Peyer's patch (tissue), 4 donors: ENCODE results near the gene SPRR5. TPM values are rescaled to one million over a fixed set of nuclear protein-coding genes. Genes with fewer than 3 reads are reported as not detected.

Source experiments
- DNase-seq, 3 donors: peaks; one replicate each; pipeline ENCODE4 v3.0.0-alpha.2; 2017 to 2019
- H3K27ac ChIP-seq, 4 donors: fragments of 200-600 bp; sonication (generic); one replicate each; pipeline ENCODE4 v1.5.1; 2016 to 2019
- H3K27me3 ChIP-seq, 2 donors: fragments of 200-600 bp; sonication (generic); one replicate each; pipeline ENCODE4 v1.5.1; 2019
- H3K36me3 ChIP-seq, 3 donors: fragments of 200-600 bp; sonication (generic); one replicate each; pipeline ENCODE4 v1.5.1; 2016 to 2019
- H3K4me1 ChIP-seq, 4 donors: fragments of 200-600 bp; sonication (generic); one replicate each; pipeline ENCODE4 v1.5.1; 2016 to 2019
- H3K4me3 ChIP-seq, 4 donors: fragments of 200-600 bp; sonication (generic); 1 replicate in 3 of 4; 2 replicates in 1 of 4; pipeline ENCODE4 v1.5.1; 2016 to 2019; ENCODE audit warnings: mild to moderate bottlenecking in 1 of 4
- H3K9me3 ChIP-seq, 4 donors: fragments of 200-600 bp; sonication (generic); one replicate each; pipeline ENCODE4 v1.5.1; 2016 to 2019; ENCODE audit warnings: mild to moderate bottlenecking in 1 of 4
- POLR2A ChIP-seq, 2 donors: fragments of 450-650 bp; IDR thresholded peaks; one replicate each; pipeline ENCODE4 v1.5.1; 2017; ENCODE audit warnings: antibody characterized with exemption in 2 of 2, mild to moderate bottlenecking in 2 of 2, moderate library complexity in 2 of 2
- total RNA-seq, 4 donors: library from RNA; depleted of rRNA; stranded (reverse); fragments of >200 nt; gene quantifications; one replicate each; pipeline ENCODE4 v1.1.0, GENCODE V29; 2016
- TF ChIP-seq, protein P1 (sequence below), 6 experiments: fragments of 450-650 bp in 4 of 6; fragments of 200-600 bp in 2 of 6; sonication (generic) in 1 of 6; IDR thresholded peaks; one replicate each; pipeline ENCODE4 v1.5.1; 2017 to 2019; ENCODE audit warnings: antibody characterized with exemption in 6 of 6, mild to moderate bottlenecking in 3 of 6, moderate library complexity in 1 of 6

The SPRR5 gene
- total RNA-seq, 4 donors from 2014 or later: not detected

DNA sequence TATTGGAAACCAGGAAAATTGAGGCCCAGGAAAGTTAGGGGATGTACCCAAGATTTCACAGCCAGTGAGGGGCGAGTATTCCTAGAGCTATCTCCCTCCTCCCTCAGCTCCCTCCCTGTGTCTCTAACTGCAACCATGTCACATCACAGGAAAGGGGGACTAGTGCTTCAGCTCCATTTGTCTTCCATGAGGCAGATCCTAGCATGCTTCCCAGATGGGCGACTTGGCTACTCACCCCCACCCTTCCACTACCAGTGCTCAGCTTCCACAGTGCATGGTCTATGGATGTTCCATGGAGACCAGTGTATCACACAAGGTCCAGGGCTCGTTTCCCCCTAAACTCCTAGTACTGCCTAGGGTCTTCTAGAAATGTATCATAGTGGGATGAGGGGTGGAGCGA is 18.8 kb downstream of the SPRR5 start:
- no peak overlapping the region for H3K4me3 ChIP-seq
- H3K36me3 ChIP-seq: no peaks in the 10 kb centered on the region
- DNase-seq: no peak
- TF ChIP-seq POLR2A (IDR thresholded peaks at IDR 0.05): no peak
- TF ChIP-seq, protein P1, sequence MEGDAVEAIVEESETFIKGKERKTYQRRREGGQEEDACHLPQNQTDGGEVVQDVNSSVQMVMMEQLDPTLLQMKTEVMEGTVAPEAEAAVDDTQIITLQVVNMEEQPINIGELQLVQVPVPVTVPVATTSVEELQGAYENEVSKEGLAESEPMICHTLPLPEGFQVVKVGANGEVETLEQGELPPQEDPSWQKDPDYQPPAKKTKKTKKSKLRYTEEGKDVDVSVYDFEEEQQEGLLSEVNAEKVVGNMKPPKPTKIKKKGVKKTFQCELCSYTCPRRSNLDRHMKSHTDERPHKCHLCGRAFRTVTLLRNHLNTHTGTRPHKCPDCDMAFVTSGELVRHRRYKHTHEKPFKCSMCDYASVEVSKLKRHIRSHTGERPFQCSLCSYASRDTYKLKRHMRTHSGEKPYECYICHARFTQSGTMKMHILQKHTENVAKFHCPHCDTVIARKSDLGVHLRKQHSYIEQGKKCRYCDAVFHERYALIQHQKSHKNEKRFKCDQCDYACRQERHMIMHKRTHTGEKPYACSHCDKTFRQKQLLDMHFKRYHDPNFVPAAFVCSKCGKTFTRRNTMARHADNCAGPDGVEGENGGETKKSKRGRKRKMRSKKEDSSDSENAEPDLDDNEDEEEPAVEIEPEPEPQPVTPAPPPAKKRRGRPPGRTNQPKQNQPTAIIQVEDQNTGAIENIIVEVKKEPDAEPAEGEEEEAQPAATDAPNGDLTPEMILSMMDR (IDR thresholded peaks at IDR 0.05): no peak
- H3K27me3 ChIP-seq: no peaks in the 10 kb centered on the region
- no peaks in the 10 kb centered on the region for H3K4me1 ChIP-seq
- H3K27ac ChIP-seq: no peak overlapping the region
- no peaks in the 10 kb centered on the region for H3K9me3 ChIP-seq

DNA sequence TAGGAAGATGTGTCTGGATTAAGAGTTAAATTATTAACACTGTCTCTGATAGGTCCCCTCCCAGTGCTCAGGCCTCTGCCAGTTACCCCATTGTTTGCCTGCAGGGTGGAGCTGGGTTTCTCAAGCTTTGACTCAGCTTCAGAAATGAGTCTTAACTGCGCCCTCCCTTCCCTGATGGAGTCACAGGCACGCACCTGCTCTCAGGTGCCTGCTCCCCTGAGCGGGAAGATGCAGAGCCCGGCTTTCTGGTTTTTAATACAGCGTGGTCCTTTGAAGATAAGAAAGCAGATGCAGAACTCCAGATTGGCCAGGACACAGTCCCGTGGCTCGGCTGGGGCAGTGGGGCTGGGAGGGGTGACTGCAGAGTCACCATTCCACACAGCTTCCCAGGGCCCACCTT is 20.2 kb downstream of the SPRR5 start:
- DNase-seq: no peak
- TF ChIP-seq, protein P1 (IDR thresholded peaks at IDR 0.05): no peak
- no peak for TF ChIP-seq POLR2A (IDR thresholded peaks at IDR 0.05)
- Histone ChIP-seq H3K4me3 (no peak overlapping the region), H3K9me3 (no peaks in the 10 kb centered on the region), H3K4me1 (no peaks in the 10 kb centered on the region), H3K27ac (no peak overlapping the region), H3K27me3 (no peaks in the 10 kb centered on the region), H3K36me3 (no peaks in the 10 kb centered on the region)

DNA sequence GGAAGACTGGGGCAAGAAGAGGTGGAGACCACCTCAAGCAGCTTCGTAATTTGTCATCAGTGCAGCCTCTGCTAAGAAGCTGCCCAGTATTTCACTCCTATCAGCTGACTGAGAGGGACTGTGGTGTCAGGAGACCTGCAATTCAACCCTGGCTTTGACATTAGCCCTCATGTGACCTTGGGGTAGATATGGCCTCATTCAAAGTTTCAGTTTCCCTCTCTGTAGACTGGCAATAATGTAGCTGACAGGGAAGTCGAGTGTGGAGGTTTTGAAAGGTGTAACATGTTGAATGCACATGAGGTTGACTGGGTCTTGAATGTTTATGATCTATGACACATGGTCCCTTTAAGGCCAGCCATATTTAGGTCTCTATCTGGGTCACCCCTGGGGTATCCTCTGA is 21.2 kb downstream of the SPRR5 start:
- Histone ChIP-seq H3K4me3 (no peak overlapping the region), H3K36me3 (no peaks in the 10 kb centered on the region), H3K27ac (no peak overlapping the region), H3K27me3 (no peaks in the 10 kb centered on the region), H3K4me1 (no peaks in the 10 kb centered on the region), H3K9me3 (no peaks in the 10 kb centered on the region)
- TF ChIP-seq, protein P1 (IDR thresholded peaks at IDR 0.05): no peak
- TF ChIP-seq POLR2A (IDR thresholded peaks at IDR 0.05): no peak
- no peak for DNase-seq

DNA sequence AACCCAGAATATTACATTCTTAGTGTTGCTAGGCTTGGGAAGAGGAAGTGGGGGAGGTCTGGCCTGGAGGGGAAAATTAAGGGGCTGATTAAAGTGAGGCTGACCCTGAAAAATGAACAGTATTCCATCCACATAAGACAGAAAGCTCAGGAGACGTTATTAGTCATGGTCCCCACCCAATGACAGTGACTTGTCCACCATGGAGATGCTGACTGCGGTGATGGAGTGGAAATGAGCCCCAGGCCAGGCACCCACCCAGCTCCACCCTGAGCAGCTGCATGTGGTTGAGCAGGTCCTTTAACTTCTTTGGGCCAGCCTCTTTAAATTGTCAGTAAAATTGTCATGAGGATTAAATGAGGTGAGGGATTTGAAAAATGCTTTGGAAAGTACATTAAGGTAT is 22.0 kb downstream of the SPRR5 start:
- no peak overlapping the region for H3K27ac ChIP-seq
- H3K4me3 ChIP-seq: no peak overlapping the region
- no peaks in the 10 kb centered on the region for H3K9me3 ChIP-seq
- H3K36me3 ChIP-seq: no peaks in the 10 kb centered on the region
- no peaks in the 10 kb centered on the region for H3K4me1 ChIP-seq
- H3K27me3 ChIP-seq: no peaks in the 10 kb centered on the region
- DNase-seq: no peak
- TF ChIP-seq, protein P1 (IDR thresholded peaks at IDR 0.05): no peak
- TF ChIP-seq POLR2A (IDR thresholded peaks at IDR 0.05): no peak

DNA sequence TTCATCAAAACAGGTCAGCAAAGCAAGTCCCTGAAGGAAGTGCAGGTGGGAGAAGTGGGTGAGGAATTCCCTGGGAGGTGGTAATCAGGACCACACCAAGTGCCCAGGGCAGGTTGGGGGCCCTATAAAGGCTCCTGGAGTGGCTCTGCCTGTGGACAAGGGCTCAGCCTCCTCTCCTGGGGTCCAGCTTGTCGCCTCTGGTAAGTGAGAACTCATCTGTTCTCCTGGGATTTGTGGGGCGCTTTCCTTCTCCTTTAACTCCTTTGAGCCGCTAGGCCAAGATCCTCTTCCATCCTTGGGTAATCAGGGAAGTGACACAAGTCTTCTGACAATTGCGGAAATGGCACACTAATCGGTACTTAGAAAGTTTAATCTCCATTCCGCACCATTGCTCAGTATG is 23.5 kb downstream of the SPRR5 start, which contains the start of gene SPRR4:
TSS of gene SPRR4 (plus strand) at position 154 of the 400 bp plus-strand sequence. CDS start 1,243 bp downstream, outside the sequence.
- TF ChIP-seq, protein P1 (IDR thresholded peaks at IDR 0.05): no peak
- no peak for TF ChIP-seq POLR2A (IDR thresholded peaks at IDR 0.05)
- DNase-seq: no peak
- Histone ChIP-seq H3K27ac (no peak within 1 kb of the TSS), H3K27me3 (no peaks in the 10 kb centered on the region), H3K4me3 (no peak within 1 kb of the TSS), H3K9me3 (no peaks in the 10 kb centered on the region), H3K36me3 (no peaks in the 10 kb centered on the region), H3K4me1 (no peaks in the 10 kb centered on the region)
